HepG2 (cell line): Measurements from ENCODE around the gene BAZ1A. TPM values are rescaled to one million over a fixed set of nuclear protein-coding genes. Genes with fewer than 3 reads are reported as not detected.
A peak's percentile ranks its signal among the peaks of the same experiment; 100 is the strongest.

ENCODE experiments used
- ATAC-seq: fragments of 200-7000 bp; cut with Tn5 transposase; 3 replicates; pipeline ENCODE4 v1.9.1; 2020; ENCODE audit warnings: mild to moderate bottlenecking, moderate library complexity
- BruUV-seq: library from RNA; stranded (reverse); fragments of 400-500 nt; replicated peaks from 2 replicates; lab custom pipeline; 2021; lab: Mats Ljungman, UMichigan
- CTCF ChIA-PET: fragments of 300-600 bp; formaldehyde crosslinking; extraction: SDS; loops from one replicate; lab custom pipeline; 2021; ENCODE audit warnings: low total read pairs, inconsistent platforms, low intra/inter-chr PET ratio; lab: Yijun Ruan, JAX
- POLR2A ChIA-PET: fragments of 350-600 bp; sonication (Branson Sonifier 250); formaldehyde crosslinking; loops from one replicate; lab custom pipeline; 2020; ENCODE audit warnings: antibody characterized with exemption, inconsistent platforms; lab: Yijun Ruan, JAX
- DNase-seq: peaks from one replicate; pipeline ENCODE4 v3.0.0-alpha.2; 2015; ENCODE audit warnings: low spot score
- FAIRE-seq: peaks from 3 replicates; lab custom pipeline; 2011; peaks lifted over from hg19 to GRCh38; lab: Jason Lieb, UNC
- H2AFZ ChIP-seq: one replicate; pipeline ENCODE4 v1.6.1; 2011; ENCODE audit warnings: low read length, inconsistent platforms
- H3K27ac ChIP-seq: fragments of 300-600 bp; 3 replicates; pipeline ENCODE4 v1.8.0; 2011; ENCODE audit warnings: mixed run types, mild to moderate bottlenecking, mixed read lengths, low read length, inconsistent platforms; ENCODE audit not compliant: insufficient read depth; ENCODE audit errors: extremely low read length
- H3K27me3 ChIP-seq, 2 experiments: fragments of 200-600 bp in 1 of 2; 2 replicates in 1 of 2; 3 replicates in 1 of 2; pipeline versions ENCODE4 v1.6.0 to v1.8.0; 2011; ENCODE audit warnings: low read length in 2 of 2, mild to moderate bottlenecking in 2 of 2, moderate library complexity in 2 of 2, inconsistent platforms in 1 of 2; ENCODE audit not compliant: insufficient read depth in 2 of 2, control insufficient read depth in 1 of 2
- H3K36me3 ChIP-seq, 2 experiments: fragments of 200-600 bp in 1 of 2; replicated peaks in 1 of 2; 2 replicates in 1 of 2; 3 replicates in 1 of 2; pipeline versions ENCODE4 v1.5.1 to v1.8.0; 2011; ENCODE audit warnings: low read length in 2 of 2, inconsistent platforms in 1 of 2; ENCODE audit not compliant: insufficient read depth in 2 of 2, control insufficient read depth in 1 of 2
- H3K4me1 ChIP-seq: 2 replicates; pipeline ENCODE4 v1.5.1; 2012; ENCODE audit warnings: low read length, inconsistent platforms; ENCODE audit not compliant: insufficient read depth
- H3K4me2 ChIP-seq: 2 replicates; pipeline ENCODE4 v1.6.0; 2011; ENCODE audit warnings: low read depth, low read length, inconsistent platforms
- H3K4me3 ChIP-seq, 3 experiments: fragments of 200-600 bp in 1 of 3; sonication (generic), shearing (Covaris generic) in 1 of 3; replicated peaks in 1 of 3; 2 replicates each; pipeline ENCODE4 v1.5.1; 2011 to 2016; ENCODE audit warnings: low read length in 3 of 3, inconsistent platforms in 2 of 3, low read depth in 2 of 3, mild to moderate bottlenecking in 2 of 3, control low read depth in 1 of 3, mixed read lengths in 1 of 3; ENCODE audit not compliant: insufficient read depth in 1 of 3
- H3K79me2 ChIP-seq: one replicate; pipeline ENCODE4 v1.6.1; 2011; ENCODE audit warnings: low read length, inconsistent platforms; ENCODE audit not compliant: insufficient read depth
- H3K9ac ChIP-seq: 2 replicates; pipeline ENCODE4 v1.6.0; 2011; ENCODE audit warnings: mild to moderate bottlenecking, low read depth, low read length, inconsistent platforms; ENCODE audit not compliant: insufficient read depth
- H3K9me3 ChIP-seq: 2 replicates; pipeline ENCODE4 v1.5.1; 2012; ENCODE audit warnings: mild to moderate bottlenecking, low read length
- H4K20me1 ChIP-seq: 2 replicates; pipeline ENCODE4 v1.6.0; 2011; ENCODE audit warnings: inconsistent platforms, mild to moderate bottlenecking, low read length, moderate library complexity; ENCODE audit not compliant: insufficient read depth
- E2F5 ChIP-seq: sonication (generic); formaldehyde crosslinking; conservative IDR thresholded peaks from 2 replicates; pipeline ENCODE4 v1.4.0; 2020; ENCODE audit warnings: missing genetic modification reagents
- ELF4 ChIP-seq: sonication (generic); formaldehyde crosslinking; IDR thresholded peaks from 2 replicates; pipeline ENCODE4 v1.5.0; 2020; ENCODE audit warnings: missing genetic modification reagents, mild to moderate bottlenecking, moderate library complexity, borderline replicate concordance
- SOX13 ChIP-seq, 3 experiments: fragments of 450-650 bp in 1 of 3; sonication (generic) in 1 of 3; formaldehyde crosslinking in 1 of 3; IDR thresholded peaks in 2 of 3; conservative IDR thresholded peaks in 1 of 3; 2 replicates each; pipeline versions ENCODE4 v1.5.0 to v1.6.1; 2016 to 2020; ENCODE audit warnings: antibody characterized with exemption in 1 of 3, mild to moderate bottlenecking in 1 of 3, missing compliant biosample characterization in 1 of 3, missing genetic modification reagents in 1 of 3, moderate library complexity in 1 of 3
- ZNF841 ChIP-seq: sonication (generic); formaldehyde crosslinking; IDR thresholded peaks from 2 replicates; pipeline ENCODE4 v1.8.1; 2023; ENCODE audit warnings: missing genetic modification reagents, borderline replicate concordance
- WGBS: methylation state at CpG from one replicate; pipeline ENCODE4 v1.1.6; 2017; ENCODE audit warnings: low lambda C conversion rate; 5-methylcytosine and 5-hydroxymethylcytosine counted together
- in situ Hi-C: cut with HindIII; loops from 2 replicates; pipeline ENCODE4 v1.10.0; 2017; ENCODE audit warnings: low pct_unique_long_range_greater_than_20kb; ENCODE audit not compliant: extremely low pct_ligation_motif_present
- intact Hi-C: fragments of 100-400 bp; cut with micrococcal nuclease; formaldehyde crosslinking; loops from one replicate; pipeline ENCODE4 v1.10.0; 2022; ENCODE audit not compliant: unreplicated experiment
- polyA plus RNA-seq, 8 experiments: library from polyadenylated mRNA; depleted of rRNA in 3 of 8; stranded (reverse) in 7 of 8; unstranded in 1 of 8; fragments of >200 nt; fragmentation: Illumina TruSeq in 4 of 8; extraction: Trizol in 4 of 8; gene quantifications; 2 replicates each; pipeline versions ENCODE4 v1.2.1 to v1.2.3, GENCODE V29; 2011 to 2016; ENCODE audit warnings: low read depth in 4 of 8, missing spikeins in 1 of 8, mixed read lengths in 1 of 8; ENCODE audit not compliant: insufficient read depth in 1 of 8
- total RNA-seq, 5 experiments: library from RNA; depleted of rRNA; stranded (reverse); fragments of >200 nt; fragmentation: Illumina TruSeq; extraction: Trizol; gene quantifications; 2 replicates each; pipeline ENCODE4 v1.2.3, GENCODE V29; 2016; ENCODE audit warnings: low read depth in 1 of 5

The BAZ1A gene
- total and polyA plus RNA-seq, 2 of the 13 experiments (the other 11 are each of a cell fraction or from before 2014, with no cell fraction given): 20.9 to 56.8 TPM

- intact Hi-C loops: no loop called here
- H3K36me3 ChIP-seq: peaks cover 10 to 18% of the 10 kb centered on the region in 2 experiments
- no peak overlapping the region for H2AFZ ChIP-seq
- no peaks in the 10 kb centered on the region for H3K9me3 ChIP-seq
- no peak for FAIRE-seq
- TF ChIP-seq ZNF841: 0 out of 2 replicates have a peak, but pooled peaks have one; percentile 34
- no peak for TF ChIP-seq E2F5 (CRISPR knock-in tag)
- H3K4me1 ChIP-seq: no peaks in the 10 kb centered on the region
- in situ Hi-C loops: no loop called here
- BruUV-seq: no TSS peak
- H3K79me2 ChIP-seq: no peaks in the 10 kb centered on the region
- no peak overlapping the region for H3K4me2 ChIP-seq
- no peaks in the 10 kb centered on the region for H3K27me3 ChIP-seq
- no peak for DNase-seq
- no peak for ATAC-seq
- no peaks in the 10 kb centered on the region for H4K20me1 ChIP-seq
- ChIA-PET CTCF (no interaction called here), POLR2A (no interaction called here)
- no peak overlapping the region for H3K4me3 ChIP-seq
- no peak overlapping the region for H3K27ac ChIP-seq
- no peak overlapping the region for H3K9ac ChIP-seq
Measured at GRCh38 chr14:34853041-34853440, 22.1 kb downstream of the BAZ1A start.

- Histone ChIP-seq H3K27ac (no peak overlapping the region), H3K9ac (no peak overlapping the region), H2AFZ (no peak overlapping the region), H3K9me3 (no peaks in the 10 kb centered on the region), H3K79me2 (no peaks in the 10 kb centered on the region), H3K4me3 (no peak overlapping the region), H4K20me1 (no peaks in the 10 kb centered on the region), H3K4me1 (no peaks in the 10 kb centered on the region), H3K36me3 (peaks cover 8 to 12% of the 10 kb centered on the region in 2 experiments), H3K27me3 (no peaks in the 10 kb centered on the region), H3K4me2 (no peak overlapping the region)
- WGBS: 86% methylated on average over 2 of the region's 2 CpGs
- TF ChIP-seq SOX13 (IDR thresholded peaks at IDR 0.05) (no peak), SOX13 (CRISPR knock-in tag; conservative IDR thresholded peaks at IDR 0.05 in 1 of 2, IDR thresholded peaks at IDR 0.05 in 1 of 2) (peak in 1 of 2 experiments; percentile 56; a peak in 2 of 4 replicates), ELF4 (no peak)
- ATAC-seq: no peak
- ChIA-PET CTCF (no interaction called here), POLR2A (no interaction called here)
- DNase-seq: no peak
- FAIRE-seq: no peak
- in situ Hi-C loops (no loop called here), intact Hi-C loops (no loop called here)
- BruUV-seq: no TSS peak
Measured at GRCh38 chr14:34851395-34851794, 23.8 kb downstream of the BAZ1A start.
